HCT116 (cell line): ENCODE data around the gene DMD.

Experiments
- CTCF ChIP-seq, 3 experiments: fragments of 200-600 bp in 1 of 3; sonication (generic) in 1 of 3; IDR thresholded peaks in 2 of 3; conservative IDR thresholded peaks in 1 of 3; 2 replicates each; pipeline ENCODE4 v1.5.1; 2012 to 2017; ENCODE audit warnings: low read depth in 2 of 3, low read length in 2 of 3, antibody characterized with exemption in 1 of 3, borderline replicate concordance in 1 of 3, control low read depth in 1 of 3, mild to moderate bottlenecking in 1 of 3, mixed read lengths in 1 of 3, mixed run types in 1 of 3, moderate library complexity in 1 of 3; ENCODE audit not compliant: insufficient read depth in 1 of 3
- EZH2 ChIP-seq: fragments of 200-600 bp; sonication (generic); IDR thresholded peaks from 2 replicates; pipeline ENCODE4 v1.6.1; 2017; ENCODE audit warnings: antibody characterized with exemption, mixed run types
- JUND ChIP-seq: IDR thresholded peaks from 2 replicates; pipeline ENCODE4 v1.6.1; 2012
- MAX ChIP-seq: IDR thresholded peaks from 2 replicates; pipeline ENCODE4 v1.6.1; 2012
- POLR2A ChIP-seq: IDR thresholded peaks from 2 replicates; pipeline ENCODE4 v1.7.0; 2011; ENCODE audit warnings: borderline replicate concordance; ENCODE audit not compliant: insufficient read depth, insufficient read length; ENCODE audit errors: extremely low read depth
- POLR2AphosphoS5 ChIP-seq: IDR thresholded peaks from 2 replicates; pipeline ENCODE4 v1.6.1; 2011; ENCODE audit warnings: mild to moderate bottlenecking, low read depth, low read length, moderate library complexity
- REST ChIP-seq: IDR thresholded peaks from 2 replicates; pipeline ENCODE4 v1.6.1; 2012; ENCODE audit warnings: low read depth
- SIN3A ChIP-seq: IDR thresholded peaks from 2 replicates; pipeline ENCODE4 v1.6.1; 2012; ENCODE audit warnings: low read depth
- SP1 ChIP-seq: IDR thresholded peaks from 2 replicates; pipeline ENCODE4 v1.6.1; 2012; ENCODE audit warnings: low read depth
- ZNF274 ChIP-seq: fragments of 200-500 bp; sonication (Bioruptor generic); IDR thresholded peaks from 2 replicates; pipeline ENCODE4 v1.6.1; 2014; ENCODE audit warnings: mild to moderate bottlenecking, low read depth, low read length, inconsistent platforms

- TF ChIP-seq SIN3A (no peak), ZNF274 (no peak), POLR2A (no peak), SP1 (no peak), CTCF (IDR thresholded peaks at IDR 0.05 in 2 of 3, conservative IDR thresholded peaks at IDR 0.05 in 1 of 3; ENCODE audit: borderline replicate concordance in 1 of 3, insufficient read depth in 1 of 3, low read depth in 2 of 3, low read length in 2 of 3) (no peak), POLR2AphosphoS5 (no peak), EZH2 (no peak), MAX (no peak), JUND (no peak), REST (no peak)
These were observed 462.3 kb downstream of the DMD start for GRCh38 chrX:32749070-32749469.
